Brain microvascular endothelial cell (primary cell): ENCODE data around the gene SIPA1L3.

Source experiments
- DNase-seq: peaks from one replicate; pipeline ENCODE4 v3.0.0-alpha.2; 2020
- H3K27ac ChIP-seq: fragments of 250-450 bp; sonication (Bioruptor Pico); 2 replicates; pipeline ENCODE4 v1.5.1; 2020; ENCODE audit warnings: mild to moderate bottlenecking, moderate library complexity
- H3K27me3 ChIP-seq: fragments of 250-450 bp; sonication (Bioruptor Pico); replicated peaks from 2 replicates; pipeline ENCODE4 v1.5.1; 2020; ENCODE audit warnings: mild to moderate bottlenecking
- H3K36me3 ChIP-seq: fragments of 250-450 bp; sonication (Bioruptor Pico); replicated peaks from 2 replicates; pipeline ENCODE4 v1.5.1; 2020; ENCODE audit warnings: mild to moderate bottlenecking
- H3K4me3 ChIP-seq: 2 replicates; pipeline ENCODE4 v1.5.1; 2011; ENCODE audit warnings: low read depth, mild to moderate bottlenecking, control low read depth, low read length, moderate library complexity
- in situ Hi-C: cut with HindIII; loops from 2 replicates; pipeline ENCODE4 v1.10.0; 2017; ENCODE audit warnings: low sequenced_read_pairs, low pct_ligation_motif_present
- TF ChIP-seq, protein P1 (sequence below): IDR thresholded peaks from 2 replicates; pipeline ENCODE4 v1.5.1; 2011; ENCODE audit warnings: low read depth, mild to moderate bottlenecking, moderate library complexity, low read length, control low read depth, inconsistent platforms; ENCODE audit errors: missing control alignments

The SIPA1L3 gene

DNA sequence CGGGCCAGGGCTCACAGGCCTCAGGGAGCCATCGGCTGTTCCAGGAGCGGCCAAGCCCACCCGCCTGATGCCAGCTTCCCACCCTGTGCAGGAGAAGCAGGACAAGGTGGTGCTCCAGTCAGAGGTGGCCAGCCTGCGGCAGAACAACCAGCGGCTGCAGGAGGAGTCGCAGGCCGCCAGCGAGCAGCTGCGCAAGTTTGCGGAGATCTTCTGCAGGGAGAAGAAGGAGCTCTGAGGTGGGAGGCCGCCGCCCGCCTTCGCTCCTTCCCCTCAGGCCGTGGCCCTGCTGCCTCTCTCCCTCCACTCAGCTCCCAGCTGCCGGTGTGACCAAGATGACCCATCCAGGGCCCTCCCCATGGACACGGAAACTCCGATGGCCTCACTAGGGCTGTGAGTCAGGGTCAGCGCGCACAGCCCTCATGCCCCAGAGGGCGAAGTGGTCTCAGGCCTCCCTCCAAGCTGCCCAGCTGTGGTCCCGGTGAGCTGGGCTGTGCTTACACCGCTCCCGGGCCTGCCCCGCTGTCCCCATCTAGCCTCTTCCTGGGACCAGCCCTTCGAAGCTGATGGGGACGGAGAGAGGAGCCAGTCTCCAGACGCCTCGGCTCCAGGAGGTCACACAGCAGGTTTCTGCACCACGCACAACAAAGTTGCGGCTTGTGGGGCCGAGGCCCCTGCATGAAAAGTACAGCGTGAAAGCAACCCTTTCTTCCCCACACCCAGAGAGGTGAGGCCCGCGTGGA, 299.2 kb downstream of the SIPA1L3 start:
- Histone ChIP-seq H3K27ac (no peak overlapping the region), H3K27me3 (no peaks in the 10 kb centered on the region)

DNA sequence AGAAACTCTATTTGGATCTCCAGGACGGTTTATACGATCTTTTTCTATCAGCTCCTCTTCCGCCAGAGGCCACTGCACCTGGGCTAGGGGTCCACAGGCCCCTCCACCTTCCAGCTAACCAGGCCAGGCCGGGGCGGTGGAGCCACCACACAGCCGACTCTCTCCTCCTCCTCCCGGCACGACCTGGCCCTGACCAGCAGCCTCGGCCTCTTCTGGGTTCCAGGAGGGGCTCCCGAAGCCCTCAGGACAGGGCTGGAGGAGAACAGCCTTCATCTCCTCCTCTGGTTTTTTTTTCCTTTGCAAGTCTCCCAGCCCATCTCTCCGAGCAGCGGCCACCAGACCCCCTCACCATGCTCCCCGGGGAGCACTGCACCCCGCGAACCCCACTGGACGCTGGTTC, 299.9 kb downstream of the SIPA1L3 start:
- TF ChIP-seq, protein P1, sequence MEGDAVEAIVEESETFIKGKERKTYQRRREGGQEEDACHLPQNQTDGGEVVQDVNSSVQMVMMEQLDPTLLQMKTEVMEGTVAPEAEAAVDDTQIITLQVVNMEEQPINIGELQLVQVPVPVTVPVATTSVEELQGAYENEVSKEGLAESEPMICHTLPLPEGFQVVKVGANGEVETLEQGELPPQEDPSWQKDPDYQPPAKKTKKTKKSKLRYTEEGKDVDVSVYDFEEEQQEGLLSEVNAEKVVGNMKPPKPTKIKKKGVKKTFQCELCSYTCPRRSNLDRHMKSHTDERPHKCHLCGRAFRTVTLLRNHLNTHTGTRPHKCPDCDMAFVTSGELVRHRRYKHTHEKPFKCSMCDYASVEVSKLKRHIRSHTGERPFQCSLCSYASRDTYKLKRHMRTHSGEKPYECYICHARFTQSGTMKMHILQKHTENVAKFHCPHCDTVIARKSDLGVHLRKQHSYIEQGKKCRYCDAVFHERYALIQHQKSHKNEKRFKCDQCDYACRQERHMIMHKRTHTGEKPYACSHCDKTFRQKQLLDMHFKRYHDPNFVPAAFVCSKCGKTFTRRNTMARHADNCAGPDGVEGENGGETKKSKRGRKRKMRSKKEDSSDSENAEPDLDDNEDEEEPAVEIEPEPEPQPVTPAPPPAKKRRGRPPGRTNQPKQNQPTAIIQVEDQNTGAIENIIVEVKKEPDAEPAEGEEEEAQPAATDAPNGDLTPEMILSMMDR = no peak
- no peak for DNase-seq
- in situ Hi-C loops = no loop called here
- H3K27ac ChIP-seq = no peak overlapping the region
- peaks cover 24% of the 10 kb centered on the region for H3K36me3 ChIP-seq
- H3K4me3 ChIP-seq = no peak overlapping the region
- no peaks in the 10 kb centered on the region for H3K27me3 ChIP-seq

More for the DNA sequence above, 299.2 kb downstream of the SIPA1L3 start:
- Histone ChIP-seq H3K4me3 (no peak overlapping the region), H3K36me3 (peaks cover 32% of the 10 kb centered on the region)
- TF ChIP-seq, protein P1 = no peak
- in situ Hi-C loops = no loop called here
- DNase-seq = no peak

DNA sequence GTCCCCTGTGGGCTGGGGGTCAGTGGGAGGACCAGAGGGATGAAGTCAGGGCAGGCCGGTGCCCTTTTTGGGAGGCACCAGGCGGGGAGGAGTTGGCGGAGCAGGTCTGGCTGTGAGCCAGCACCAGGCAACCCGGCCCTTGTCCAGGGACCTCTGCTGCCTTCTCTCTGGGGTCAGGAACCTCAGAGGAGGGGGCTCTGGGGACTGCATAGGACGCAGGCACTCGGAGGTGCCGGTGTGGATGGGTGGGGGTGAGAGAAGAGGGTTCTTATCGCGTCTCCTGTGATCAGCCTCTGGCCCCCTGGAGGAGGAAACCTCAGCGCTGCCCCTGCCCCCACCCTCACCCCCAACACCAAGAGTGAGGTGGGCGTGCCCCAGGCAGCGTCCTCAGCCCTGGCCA, 300.5 kb downstream of the SIPA1L3 start:
- TF ChIP-seq, protein P1 = no peak
- Histone ChIP-seq H3K27me3 (no peaks in the 10 kb centered on the region), H3K36me3 (peaks cover 18% of the 10 kb centered on the region), H3K27ac (no peak overlapping the region), H3K4me3 (no peak overlapping the region)
- DNase-seq = no peak
- in situ Hi-C loops = no loop called here

DNA sequence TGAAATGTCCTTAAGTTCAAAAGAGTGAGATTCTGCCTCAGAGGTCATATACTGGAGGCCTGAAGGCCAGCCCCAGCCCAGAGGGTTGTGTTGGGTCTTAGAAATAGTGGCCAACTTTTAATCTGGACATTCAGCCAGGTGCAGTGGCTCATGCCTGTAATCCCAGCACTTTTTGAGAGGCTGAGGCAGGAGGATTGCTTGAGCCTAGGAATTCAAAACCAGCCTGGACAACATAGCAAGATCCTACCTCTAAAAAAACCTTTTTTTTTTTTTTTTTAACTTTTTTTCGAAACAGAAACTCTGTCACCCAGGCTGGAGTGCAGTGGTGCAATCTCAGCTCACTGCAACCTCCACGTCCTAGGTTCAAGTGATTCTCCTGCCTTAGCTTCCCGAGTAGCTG, 301.6 kb downstream of the SIPA1L3 start:
- TF ChIP-seq, protein P1 = no peak

DNA sequence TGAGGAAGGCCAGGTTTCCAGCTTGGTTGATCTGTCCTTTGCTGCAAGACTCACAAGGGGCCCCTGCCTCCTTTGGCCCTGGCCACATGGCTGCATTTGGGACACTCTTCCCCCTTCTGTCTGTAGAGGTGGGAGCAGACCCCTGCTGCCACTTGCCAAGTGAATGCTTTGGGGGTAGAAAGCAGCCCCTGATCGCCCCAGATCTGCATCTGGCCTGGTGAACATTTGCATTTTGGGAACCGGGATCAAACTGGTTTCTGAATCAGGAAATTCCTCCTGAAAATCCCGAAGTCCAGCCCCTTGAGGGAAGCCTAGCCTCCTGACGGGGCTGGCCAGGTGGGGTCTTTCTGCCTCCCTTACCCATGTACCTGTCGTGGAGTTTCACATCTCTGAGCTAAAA, 302.1 kb downstream of the SIPA1L3 start:
- in situ Hi-C loops = no loop called here
- peaks cover 5% of the 10 kb centered on the region for H3K36me3 ChIP-seq
- TF ChIP-seq, protein P1 = no peak
- no peak overlapping the region for H3K4me3 ChIP-seq
- H3K27me3 ChIP-seq = no peaks in the 10 kb centered on the region
- DNase-seq = no peak
- H3K27ac ChIP-seq = no peak overlapping the region

More for the DNA sequence above, 301.6 kb downstream of the SIPA1L3 start:
- H3K4me3 ChIP-seq = no peak overlapping the region
- in situ Hi-C loops = no loop called here
- H3K27ac ChIP-seq = no peak overlapping the region
- DNase-seq = no peak
- H3K36me3 ChIP-seq = peaks cover 9% of the 10 kb centered on the region
- H3K27me3 ChIP-seq = no peaks in the 10 kb centered on the region
